Measurements from ENCODE around the gene AFF1.

DNA sequence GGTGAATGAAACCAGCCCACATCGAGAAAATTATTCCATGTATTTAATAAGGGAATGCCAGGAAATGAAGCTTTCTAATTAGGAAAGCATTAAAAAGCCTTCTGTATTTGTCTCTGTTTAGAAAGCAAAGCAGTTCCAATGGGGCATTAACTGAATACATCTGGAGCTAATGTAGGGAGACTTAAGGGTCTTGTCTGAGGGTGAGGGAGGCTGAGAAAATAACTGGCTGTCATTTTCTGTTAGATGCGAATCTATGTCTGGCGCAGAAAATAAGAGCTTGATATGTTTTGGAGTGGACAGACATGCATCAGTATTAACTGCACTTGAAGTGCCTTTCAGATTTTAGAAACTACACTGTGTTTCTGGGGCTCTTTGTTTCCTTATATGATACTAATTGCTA is 174.3 kb downstream of the AFF1 start:
- TF ChIP-seq EP300 (IDR thresholded peaks at IDR 0.05; ENCODE audit: borderline replicate concordance) = no peak
- TF ChIP-seq TAF1 (IDR thresholded peaks at IDR 0.05; ENCODE audit: low read depth) = no peak
- TF ChIP-seq RAD21 (IDR thresholded peaks at IDR 0.05; ENCODE audit: low read depth) = no peak
- TF ChIP-seq, protein P1, sequence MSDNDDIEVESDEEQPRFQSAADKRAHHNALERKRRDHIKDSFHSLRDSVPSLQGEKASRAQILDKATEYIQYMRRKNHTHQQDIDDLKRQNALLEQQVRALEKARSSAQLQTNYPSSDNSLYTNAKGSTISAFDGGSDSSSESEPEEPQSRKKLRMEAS (IDR thresholded peaks at IDR 0.05) = no peak
- no peak for TF ChIP-seq TCF12 (IDR thresholded peaks at IDR 0.05; ENCODE audit: low read depth)
- TF ChIP-seq CEBPB (IDR thresholded peaks at IDR 0.05) = no peak
- no peak for TF ChIP-seq REST (IDR thresholded peaks at IDR 0.05; ENCODE audit: low read depth)
